SH-SY5Y (cell line): ENCODE data around the gene SULT1C2.

Source experiments
- GATA2 ChIP-seq: IDR thresholded peaks from 2 replicates; pipeline ENCODE4 v1.6.1; 2011; ENCODE audit warnings: mild to moderate bottlenecking, low read depth, low read length
- GATA3 ChIP-seq: IDR thresholded peaks from 2 replicates; pipeline ENCODE4 v1.6.1; 2011; ENCODE audit warnings: low read depth, mild to moderate bottlenecking, low read length, moderate library complexity

The SULT1C2 gene

DNA sequence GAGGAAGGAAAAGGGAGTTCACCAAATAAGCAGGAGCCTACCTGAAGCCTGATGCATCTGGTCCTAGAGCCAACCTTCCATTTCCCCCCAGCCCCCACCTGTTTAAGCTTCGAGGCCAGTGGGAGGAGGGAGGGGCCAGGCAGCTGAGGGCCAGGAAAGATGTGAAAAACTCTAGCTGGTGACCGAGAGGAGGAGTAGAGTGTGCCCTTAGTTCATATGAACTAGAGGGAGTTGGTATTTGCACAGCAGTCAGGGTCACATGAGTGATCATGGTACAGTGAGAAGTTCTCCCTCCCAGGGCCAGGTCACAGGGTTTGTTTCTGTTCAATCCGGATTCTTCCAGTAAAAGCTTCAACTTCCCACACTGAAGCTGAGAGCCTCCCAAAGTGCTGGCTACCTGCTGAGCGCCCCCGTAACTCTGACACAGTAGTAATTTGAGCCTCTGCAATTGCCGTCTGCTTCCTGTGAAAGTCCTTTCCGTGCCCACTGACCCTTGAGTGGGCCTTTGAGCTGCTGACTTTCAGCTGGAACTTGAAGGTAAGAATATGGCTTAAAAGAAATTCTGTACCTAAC is at the start of gene SULT1C2:
Gene SULT1C2, plus strand, starts transcription at position 362 of the 573 bp plus-strand sequence. CDS start 4,773 bp downstream, outside the sequence.
- TF ChIP-seq GATA2 (no peak), GATA3 (no peak)

DNA sequence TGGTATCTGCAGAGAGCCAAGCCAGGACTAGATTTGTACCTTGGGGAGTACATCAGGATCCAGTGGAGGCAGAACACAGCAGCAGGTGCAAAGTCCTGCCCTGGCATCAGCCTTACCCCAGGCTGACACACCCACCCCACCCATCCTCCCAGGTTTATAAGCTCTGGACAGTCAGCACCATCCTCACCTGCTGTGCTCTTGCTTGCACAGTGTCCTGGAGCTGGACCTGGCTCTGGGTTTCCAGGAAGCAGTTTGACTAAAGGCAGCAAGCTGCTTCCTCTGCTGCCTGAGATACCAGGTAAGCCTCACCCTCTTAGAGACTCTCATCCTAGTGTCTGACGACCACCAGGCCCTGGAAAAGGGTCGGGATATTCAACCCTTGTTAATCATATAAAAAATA is 48.9 kb upstream of the SULT1C2 start, which contains the start of gene SULT1C3:
Gene SULT1C3, plus strand, starts transcription at position 183 of the 400 bp plus-strand sequence. CDS start 7,227 bp downstream, outside the sequence.
- TF ChIP-seq GATA3 (no peak), GATA2 (no peak)

DNA sequence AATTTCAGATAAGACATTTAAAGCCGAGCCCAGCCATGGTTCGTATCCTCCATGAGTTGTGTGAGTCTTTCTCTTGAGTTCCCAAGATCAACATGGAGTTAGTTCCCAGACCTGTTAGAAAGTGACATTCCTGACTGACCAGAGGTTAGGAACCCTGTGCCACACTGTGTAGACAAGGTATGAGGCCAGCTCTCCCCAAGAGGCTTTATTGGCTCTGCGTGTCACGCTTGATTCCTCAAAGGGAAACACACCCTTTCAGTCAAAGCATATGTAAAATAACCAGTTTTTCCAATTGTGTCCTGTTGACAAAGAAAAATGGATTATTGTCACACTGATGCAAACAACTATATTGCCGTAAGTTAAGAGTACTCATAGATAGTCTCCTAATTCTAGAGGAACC is 47.7 kb upstream of the SULT1C2 start:
- TF ChIP-seq GATA2 (no peak), GATA3 (no peak)

DNA sequence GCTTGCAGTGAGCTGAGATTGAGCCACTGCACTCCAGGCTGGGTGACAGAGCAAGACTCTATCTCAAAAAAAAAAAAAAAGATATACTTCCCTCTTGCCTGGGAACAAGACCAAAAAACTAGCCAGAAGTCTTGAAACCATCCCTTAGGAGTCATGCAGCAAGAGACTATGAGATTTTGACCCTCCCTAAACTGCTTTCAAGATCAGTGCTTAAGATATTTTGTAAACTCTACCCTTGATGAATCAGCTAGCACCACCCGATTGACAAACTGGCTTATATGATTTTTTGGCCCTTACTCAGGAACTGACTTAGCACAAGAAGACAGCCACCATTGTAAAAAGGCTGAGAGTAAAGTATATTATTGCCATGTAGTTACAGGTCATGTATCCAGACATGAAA is 45.1 kb upstream of the SULT1C2 start:
- TF ChIP-seq GATA2 (no peak), GATA3 (no peak)

DNA sequence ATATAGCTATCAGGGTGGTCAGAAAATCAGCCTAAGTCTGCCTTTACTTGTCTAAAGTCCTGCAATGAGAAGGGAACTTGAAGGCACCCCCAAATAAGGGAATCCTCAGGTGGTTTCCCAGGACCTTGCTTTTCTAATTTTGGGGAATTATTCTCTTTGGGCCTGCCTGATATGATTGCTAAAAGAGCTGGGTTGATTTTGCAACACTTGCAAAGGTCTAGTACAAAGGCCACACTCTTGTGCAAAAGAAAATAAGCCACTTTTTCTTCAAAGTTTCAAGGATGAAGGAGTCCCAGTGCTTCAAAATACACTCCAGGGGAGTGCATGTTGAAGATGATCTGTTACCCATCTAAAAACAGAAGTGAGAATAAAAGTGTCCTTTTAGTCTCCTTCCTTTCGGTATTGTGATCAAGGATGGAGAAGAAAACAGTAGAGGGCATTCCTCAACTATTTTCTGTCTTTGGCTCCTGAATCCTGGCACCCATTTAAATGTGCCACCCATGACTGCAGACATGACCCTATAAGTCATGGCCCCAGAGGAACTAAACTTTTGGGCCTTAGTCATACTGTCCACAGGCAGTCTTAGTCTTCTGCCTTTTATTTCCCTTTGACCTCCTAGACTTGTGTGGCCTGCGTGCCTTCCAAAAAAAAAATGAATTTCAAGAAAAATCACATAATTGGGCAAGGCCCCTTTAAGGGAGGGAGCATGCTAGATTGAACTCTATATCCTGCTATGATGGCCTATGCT is 43.9 kb upstream of the SULT1C2 start:
- no peak for TF ChIP-seq GATA2
- TF ChIP-seq GATA3: no peak

DNA sequence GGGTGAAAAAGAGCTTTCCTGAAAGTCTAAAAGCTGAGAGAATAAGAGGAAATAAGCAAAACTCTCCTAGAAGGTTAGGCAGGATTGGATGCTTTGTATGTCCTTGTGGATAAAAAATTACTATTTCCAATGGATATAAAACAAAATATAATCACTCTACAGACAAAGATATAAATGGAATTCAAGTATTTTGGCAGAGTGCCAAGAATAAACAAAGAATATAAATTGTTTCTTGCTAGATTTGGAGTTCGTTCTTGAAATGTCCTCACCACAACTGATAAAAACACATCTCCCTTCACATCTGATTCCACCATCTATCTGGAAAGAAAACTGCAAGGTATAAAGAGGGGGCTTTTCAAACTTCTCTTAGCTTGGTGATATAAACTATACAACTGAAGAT is 35.6 kb upstream of the SULT1C2 start:
- TF ChIP-seq GATA2 (no peak), GATA3 (no peak)

DNA sequence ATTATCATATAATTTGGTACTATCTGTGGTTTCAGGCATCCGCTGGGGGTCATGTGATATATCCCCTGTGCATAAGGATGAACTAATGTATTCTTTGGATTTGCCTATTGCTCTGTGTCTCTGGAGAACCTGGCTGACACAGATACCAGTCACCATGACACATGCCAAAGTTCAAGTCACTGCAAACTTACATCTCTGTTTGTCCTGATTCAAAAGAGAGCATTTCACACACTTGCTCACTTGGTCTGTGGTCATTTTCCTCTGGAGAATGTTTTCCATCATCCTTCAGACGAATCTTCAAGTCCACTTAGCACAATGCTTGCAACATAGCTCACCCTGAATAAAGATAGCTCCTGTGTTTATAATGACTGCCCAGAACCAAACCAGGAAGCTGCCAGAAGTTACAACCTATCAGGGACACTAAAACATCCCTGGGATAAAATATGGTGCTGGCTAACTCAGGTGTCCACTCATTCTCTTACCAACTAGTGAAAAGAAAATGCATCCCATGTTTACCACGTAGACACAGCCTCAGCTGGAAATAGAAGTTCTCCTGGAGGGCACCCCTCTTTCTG is 30.9 kb upstream of the SULT1C2 start:
- no peak for TF ChIP-seq GATA2
- TF ChIP-seq GATA3: no peak

DNA sequence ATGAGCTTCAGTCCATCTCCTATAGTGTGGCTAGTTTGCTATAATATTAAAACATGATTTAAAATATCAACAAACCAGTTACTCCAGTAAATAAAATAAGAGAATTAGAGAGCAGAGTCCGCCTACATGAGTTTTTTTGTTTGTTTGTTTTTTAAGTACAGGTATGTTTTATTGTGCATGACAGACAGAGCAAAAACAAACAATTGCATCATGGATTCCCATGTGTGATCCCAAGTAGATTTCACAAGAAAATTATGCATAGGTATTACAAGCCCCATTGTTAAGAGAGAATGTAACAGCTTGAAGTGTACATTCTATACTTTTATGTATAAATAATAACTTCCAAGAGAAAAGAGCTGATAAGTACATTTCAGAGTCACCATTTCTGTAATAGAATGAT is 27.9 kb upstream of the SULT1C2 start:
- no peak for TF ChIP-seq GATA2
- TF ChIP-seq GATA3: no peak

DNA sequence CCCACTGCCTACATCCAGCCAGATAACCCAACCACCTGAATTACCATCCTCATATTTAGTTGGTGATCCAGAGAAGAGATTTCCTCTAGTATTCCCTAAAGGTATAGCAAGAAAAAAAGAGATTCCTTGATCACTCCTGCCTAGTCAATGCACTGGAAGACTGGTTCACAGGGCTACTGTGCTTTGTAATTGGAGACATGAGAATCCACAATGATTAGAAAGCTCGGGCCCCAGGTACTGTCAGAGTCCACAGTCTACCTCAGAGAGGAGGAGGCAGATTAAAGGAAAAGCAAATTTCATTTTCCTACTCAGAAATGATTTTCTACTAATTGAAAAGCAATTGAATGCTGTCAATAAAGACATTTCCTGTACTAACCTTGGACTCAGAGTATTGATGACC is 26.7 kb upstream of the SULT1C2 start:
- TF ChIP-seq GATA2 (no peak), GATA3 (no peak)

DNA sequence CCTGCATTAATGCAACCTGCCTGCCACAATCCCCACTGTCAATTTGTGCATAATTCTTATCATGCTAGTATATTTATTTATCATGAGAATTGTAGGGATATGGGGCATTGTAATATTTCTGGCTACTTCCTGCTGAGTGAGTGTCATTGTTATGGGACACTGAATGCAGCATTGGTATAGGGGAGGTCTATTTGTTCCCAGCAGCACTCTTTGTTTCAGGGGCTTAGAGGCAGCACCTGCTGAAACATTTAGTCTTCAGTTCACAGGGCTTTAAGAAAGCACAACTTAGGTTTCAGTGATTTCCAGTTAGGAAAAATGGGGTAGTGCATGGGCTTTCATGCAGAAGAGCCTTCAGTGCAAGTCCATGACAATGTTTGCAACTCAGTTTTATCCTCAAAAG is 25.3 kb upstream of the SULT1C2 start:
- TF ChIP-seq GATA2 (no peak), GATA3 (no peak)

DNA sequence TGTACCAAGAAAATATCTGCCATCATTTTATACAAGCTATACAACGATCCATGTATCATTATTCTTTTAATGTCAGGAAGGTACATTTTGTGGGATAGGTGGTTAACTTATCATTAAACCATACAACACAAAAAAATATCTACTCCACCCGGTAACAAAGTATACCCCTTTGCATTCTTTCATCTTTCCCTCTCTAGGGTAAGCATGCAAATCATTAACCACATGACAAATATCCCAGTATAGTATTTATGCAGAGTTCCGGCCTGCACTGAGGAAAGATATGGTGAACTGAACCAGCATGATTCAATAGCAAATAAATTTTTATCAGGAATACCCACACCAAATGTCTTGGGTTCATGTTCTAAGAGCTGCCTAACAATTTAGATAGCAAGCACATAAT is 22.5 kb upstream of the SULT1C2 start:
- no peak for TF ChIP-seq GATA2
- TF ChIP-seq GATA3: no peak

DNA sequence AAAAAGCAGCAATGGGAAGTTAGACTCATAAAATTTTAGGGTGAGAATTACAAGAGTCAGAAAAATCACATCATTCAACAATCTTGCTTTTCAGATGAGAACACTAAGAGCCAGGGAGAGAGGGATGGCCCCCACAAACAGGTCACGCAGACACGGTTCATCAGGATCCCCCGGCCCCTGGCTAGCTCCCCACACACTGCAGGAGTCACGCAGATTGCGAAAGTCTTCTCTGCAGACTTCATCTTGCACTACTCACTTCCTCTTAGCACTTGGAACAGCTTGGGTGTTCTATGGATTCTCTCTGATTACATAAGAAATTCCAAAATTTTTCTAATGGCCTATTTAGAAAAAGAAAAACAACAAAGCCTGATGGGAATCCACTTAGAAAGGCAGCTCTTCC is 21.6 kb upstream of the SULT1C2 start:
- TF ChIP-seq GATA2 (no peak), GATA3 (no peak)

DNA sequence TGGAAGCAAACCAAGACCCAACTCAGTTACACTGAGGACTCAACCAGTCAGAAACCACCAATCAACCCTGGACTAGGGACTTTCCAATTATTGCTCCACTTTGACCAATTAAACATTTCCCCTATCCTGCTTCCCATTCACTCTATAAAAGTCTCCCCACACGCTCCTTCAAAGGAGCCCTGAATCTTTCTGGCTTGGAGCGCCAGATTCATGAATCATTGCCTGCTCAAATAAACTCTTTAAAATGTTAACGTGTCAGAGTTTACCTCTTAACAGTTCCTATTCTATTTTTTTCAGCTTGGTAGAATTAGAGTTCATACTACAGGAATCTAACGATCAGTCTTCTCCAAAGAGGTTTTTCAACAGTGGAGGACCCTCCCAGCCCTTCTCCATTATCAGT is 20.7 kb upstream of the SULT1C2 start:
- TF ChIP-seq GATA3: no peak
- TF ChIP-seq GATA2: no peak

DNA sequence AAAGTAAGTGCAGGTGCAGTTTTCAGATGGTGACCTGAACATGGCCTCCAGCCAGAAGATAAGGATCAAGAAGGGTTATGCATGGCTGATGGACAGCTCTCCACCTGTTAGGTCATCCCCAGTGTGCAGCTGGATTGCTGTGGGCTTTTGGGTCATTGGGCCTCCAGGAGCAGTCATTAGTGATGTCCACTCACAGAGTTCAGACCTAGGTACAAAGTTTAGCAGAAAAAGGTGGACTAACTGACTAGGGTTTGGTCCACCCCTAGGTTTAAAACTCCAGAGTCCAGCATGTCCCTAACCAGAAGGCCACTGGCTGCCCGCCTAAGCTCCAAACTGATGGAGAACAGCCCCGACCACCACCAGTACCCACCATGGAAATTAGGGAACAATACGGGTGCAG is 18.3 kb upstream of the SULT1C2 start:
- TF ChIP-seq GATA3 (no peak), GATA2 (no peak)

DNA sequence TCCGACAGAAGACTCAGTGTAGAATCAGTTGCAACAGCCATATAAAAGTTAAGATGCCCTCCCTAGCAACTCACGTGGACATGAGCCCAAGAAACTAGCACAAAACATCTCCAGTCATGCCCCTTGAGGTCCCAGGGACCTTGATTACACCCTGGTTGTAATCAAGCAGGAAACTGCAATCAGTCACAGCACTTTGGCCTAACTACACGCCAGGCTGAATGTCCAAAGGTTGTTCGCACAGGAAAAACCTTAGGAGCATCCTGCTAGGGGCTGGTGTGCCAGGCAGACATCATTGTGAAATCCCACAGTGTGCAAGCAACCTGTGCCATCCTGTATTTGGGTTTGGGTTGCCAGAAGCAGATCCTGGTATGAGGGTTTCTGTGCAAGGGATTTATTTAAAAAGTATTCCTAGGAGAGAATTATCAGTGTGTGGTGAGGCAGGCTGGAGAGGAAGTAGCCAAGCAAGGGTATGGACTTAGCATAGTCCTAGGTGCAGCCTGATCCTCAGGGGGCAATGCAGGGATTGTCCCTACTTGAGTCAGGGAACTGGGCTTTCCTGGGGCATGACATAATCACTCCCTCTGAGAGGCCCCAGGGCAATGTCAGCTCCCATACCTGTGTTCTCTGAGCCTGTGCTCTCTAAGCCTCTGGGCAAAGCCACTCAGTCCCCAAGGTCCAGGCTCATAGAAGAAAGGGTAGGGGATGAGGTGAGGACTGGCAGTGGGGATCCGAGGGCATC is 17.8 kb upstream of the SULT1C2 start:
- no peak for TF ChIP-seq GATA3
- no peak for TF ChIP-seq GATA2

DNA sequence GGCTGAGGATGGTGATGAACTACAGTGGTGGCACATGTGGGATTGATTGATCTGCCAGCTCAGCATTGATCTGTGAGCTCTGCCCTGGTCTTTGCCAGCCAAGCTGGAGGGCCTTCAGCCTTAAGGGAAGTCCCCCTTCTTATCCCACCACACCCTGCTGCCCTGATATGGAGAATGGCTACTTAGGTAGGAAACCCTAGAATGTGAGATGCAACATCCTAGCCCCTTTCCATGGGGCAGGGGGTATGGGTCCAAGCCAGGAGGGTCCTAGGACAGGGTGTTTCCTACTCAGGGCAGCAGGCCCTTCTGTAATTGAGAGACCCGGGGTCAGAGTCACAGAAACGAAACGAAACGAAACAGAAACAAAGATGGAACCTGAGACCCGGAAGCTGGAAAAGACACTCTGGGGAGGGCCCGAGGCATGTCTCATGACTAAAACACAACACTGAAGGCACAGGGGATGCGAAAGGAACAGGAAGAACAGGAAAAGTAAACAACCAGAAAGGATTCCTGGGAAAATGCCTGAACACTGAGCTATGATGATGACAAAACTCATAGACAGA is 16.9 kb upstream of the SULT1C2 start:
- TF ChIP-seq GATA3 (no peak), GATA2 (no peak)
